Right ventricle myocardium inferior (tissue), 1 donor: ENCODE measurements around the gene ST3GAL6. TPM values are rescaled to one million over a fixed set of nuclear protein-coding genes. Genes with fewer than 3 reads are reported as not detected.

Experiments used
- ATAC-seq: fragments of 200-7000 bp; cut with Tn5 transposase; one replicate; pipeline ENCODE4 v1.9.1; 2020; ENCODE audit warnings: mild to moderate bottlenecking, moderate library complexity
- DNase-seq: peaks from one replicate; pipeline ENCODE4 v3.0.0; 2021; ENCODE audit errors: missing footprints
- intact Hi-C: fragments of 100-400 bp; cut with DNase I; formaldehyde crosslinking; loops from one replicate; pipeline ENCODE4 v1.11.0; 2022
- long read RNA-seq: library from polyadenylated mRNA; unstranded; transcript quantifications from one replicate; pipeline ENCODE4 v2.0.0, GENCODE V29; 2021
- total RNA-seq: library from RNA; stranded (reverse); fragmentation: NEBNext Ultra II Directional; extraction: Animal tissue kit (Norgen Biotek cat#: 25700); gene quantifications from one replicate; pipeline ENCODE4 v1.2.1, GENCODE V29; 2021
- donor health status: DM: no; HTN: yes; CAD: no; lungs with severe emphysema.

ST3GAL6 gene, protein sequence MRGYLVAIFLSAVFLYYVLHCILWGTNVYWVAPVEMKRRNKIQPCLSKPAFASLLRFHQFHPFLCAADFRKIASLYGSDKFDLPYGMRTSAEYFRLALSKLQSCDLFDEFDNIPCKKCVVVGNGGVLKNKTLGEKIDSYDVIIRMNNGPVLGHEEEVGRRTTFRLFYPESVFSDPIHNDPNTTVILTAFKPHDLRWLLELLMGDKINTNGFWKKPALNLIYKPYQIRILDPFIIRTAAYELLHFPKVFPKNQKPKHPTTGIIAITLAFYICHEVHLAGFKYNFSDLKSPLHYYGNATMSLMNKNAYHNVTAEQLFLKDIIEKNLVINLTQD
- 27.1 TPM for total RNA-seq
- long read RNA-seq, transcript ST3GAL6-214 (10 exons, 1,886 nt): major isoform, 10 of 28 reads
- long read RNA-seq, partial matches to known transcripts: 0 of 28 reads
- long read RNA-seq, other reads (novel, unspliced or antisense): 14 of 28 reads

DNA sequence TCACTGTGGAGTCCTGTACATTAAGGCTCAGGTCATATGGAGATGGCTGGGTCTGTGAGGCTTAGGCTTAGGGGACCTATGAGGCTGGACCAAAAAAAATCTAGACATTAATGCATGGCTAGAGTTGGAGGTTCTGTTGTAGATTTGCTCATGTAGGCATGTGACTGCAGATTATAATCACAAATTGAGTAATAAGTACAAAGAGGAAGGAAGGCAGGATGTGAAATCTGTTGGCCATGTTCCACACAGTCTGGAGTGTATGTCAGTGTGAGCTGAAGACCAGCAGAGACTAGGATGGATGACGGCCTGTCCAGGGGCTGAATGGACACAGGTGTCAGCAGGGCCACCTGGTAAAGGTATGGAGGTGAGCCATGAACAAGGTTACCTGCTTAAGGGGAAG lies at the start of gene ST3GAL6:
TSS of gene ST3GAL6 (plus strand) at position 265 of the 400 bp plus-strand sequence. CDS start 5,101 bp downstream, outside the sequence.
- intact Hi-C loops: no loop called here
- DNase-seq (no peak), ATAC-seq (no peak)

DNA sequence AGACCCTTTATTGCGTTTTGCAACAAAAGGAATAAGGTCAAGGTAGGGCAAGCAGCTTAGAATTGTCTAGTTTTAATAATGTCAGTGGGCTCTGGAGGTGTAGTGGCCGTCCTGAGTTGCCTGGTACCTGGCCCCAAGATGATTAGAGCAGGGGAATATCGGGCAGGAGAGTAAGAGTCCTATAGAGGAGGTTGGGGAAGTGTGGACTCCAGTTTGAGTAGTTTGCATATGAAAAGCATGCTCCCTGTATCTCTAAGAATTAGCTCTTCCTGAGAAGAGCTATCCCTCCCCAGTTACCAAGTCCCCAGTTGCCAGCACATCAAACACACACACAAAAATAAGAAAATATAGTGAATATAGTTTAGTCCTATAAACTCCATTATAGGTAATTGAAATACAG lies 49.2 kb upstream of the ST3GAL6 start:
- ATAC-seq: no peak
- intact Hi-C loops: no loop called here
- no peak for DNase-seq

DNA sequence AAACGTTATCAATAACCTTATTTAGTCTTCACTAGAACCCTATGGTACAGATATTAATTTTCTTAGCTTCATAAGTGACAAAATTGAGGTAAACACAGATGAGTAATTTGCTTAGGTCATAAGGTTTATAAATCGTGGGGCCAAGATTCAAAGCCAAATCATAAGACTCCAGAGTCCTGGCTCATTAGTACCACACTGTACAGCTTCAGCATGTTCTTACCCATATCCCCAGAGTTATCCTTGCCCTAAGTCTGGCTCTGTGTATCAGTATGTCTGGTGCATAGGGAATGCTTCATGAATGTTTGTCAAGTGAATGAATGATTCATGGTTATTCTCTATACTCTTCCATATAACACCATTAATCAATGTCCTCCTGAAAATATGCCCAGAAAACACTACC lies 45.6 kb upstream of the ST3GAL6 start:
- ATAC-seq: no peak
- DNase-seq: no peak
- intact Hi-C loops: no loop called here

DNA sequence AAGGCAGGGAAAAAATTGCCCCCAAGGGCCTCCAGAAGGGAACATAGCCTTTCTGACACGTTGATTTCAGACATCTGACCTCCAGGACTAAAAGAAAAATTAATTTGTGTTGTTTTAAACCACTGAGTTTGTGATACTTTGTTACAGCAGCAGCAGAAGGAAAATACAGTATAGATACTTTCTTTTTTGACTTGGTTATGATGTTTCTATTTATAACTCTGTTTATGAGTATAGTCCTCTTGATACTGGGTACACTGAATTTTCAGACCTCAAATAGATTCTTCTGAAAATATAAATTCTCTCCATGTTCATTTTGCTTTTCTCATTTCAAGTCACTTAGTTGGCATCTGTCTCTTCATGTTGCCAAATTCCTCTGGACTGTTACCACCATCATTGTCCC lies 44.4 kb upstream of the ST3GAL6 start:
- DNase-seq (no peak), ATAC-seq (no peak)
- intact Hi-C loops: no loop called here

DNA sequence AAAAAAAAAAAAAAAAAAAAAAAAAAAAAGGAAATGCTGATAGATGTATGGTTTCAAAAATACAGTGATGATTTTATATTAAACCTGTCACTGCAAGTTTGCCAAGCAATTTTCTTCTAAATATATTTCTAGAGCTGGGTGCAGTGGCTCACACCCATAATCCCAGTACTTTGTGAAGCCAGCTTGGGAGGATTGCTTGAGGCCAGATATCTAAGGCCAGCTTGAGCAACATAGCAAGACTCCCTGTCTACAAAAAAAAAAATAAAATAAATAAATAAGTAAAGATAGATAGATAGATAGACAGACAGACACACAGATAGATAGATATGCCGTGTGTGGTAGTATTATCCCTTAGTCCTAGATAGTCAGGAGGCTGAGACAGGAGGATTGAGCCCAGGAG lies 41.4 kb upstream of the ST3GAL6 start:
- no peak for ATAC-seq
- DNase-seq: no peak
- intact Hi-C loops: no loop called here

DNA sequence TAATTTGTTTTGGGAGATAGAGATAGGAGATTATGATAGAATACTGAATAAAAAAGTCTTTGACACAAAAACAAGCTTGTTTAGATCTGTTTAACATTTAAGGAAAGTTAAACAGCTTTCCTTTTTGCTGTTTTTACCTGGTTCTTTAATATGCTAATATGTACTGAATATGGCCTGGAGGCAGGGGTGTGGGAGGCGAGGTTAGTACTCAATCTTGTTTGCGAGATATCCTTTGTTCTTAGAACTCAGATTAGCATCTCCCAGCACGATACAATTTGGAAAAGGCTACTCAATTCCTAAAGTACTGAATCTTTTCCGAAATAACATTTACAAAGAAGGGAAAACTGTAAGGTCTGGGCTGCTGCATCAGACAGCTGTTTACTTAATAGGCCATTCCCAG lies 40.8 kb upstream of the ST3GAL6 start:
- intact Hi-C loops: no loop called here
- DNase-seq: no peak
- ATAC-seq: no peak

DNA sequence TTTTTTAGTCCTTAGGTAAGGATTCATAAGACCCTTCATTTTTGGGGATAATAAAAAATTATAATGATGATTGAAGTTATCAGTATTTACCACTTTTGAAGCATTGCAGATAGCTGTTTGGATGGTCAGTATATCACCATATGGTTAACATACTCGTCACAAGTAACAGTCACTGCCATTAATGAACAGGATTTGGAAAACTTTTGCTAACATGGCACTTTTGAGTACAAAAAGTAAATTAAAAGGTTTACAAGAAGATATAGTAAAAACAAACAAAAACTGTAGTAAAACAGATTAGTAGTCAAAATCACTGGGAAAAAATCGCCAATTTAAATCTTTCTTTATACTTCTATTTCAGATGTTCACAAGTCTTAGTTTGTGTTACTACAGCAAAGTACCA lies 37.8 kb upstream of the ST3GAL6 start:
- no peak for ATAC-seq
- intact Hi-C loops: no loop called here

DNA sequence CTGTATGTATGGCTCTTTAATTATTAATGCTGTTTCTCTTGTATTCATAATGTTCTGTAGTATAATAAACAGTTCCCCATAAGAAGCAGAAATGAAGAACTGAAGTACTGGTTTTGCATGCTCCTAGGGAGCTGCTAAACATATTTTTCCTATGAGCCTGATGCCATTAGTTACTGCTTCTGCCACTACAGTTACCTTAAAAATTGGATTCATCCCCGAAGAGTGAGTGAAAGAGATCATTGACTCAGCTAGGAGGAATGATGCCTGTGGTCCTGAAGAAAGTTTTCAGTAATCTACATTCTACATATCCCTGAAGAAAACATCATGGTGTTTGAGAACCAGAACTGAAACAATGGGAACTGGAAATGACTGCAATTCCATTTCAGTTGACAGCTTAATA lies 37.1 kb upstream of the ST3GAL6 start:
- intact Hi-C loops: no loop called here
- no peak for ATAC-seq
- no peak for DNase-seq

More for the DNA sequence above, 37.8 kb upstream of the ST3GAL6 start:
- DNase-seq: no peak

DNA sequence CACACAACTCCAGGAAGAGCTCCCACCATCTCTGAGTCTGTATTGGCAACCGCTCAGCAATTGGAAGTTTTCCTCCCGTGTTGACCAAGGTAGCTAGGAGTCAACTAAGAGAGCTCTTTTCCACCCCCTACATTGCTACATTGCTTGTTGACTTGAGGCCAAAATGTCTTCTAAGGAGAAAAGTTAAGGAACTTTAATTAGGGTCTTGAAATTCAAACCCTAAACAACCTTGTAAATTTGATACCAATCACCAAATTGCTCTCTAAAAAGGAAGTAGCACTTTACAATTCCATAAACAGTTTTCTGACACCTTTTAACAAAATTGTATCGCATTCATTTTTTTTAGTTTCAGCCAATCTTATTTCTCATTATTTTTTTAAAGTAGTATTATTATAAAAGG lies 35.5 kb upstream of the ST3GAL6 start:
- intact Hi-C loops: no loop called here
- ATAC-seq: no peak
- DNase-seq: no peak

DNA sequence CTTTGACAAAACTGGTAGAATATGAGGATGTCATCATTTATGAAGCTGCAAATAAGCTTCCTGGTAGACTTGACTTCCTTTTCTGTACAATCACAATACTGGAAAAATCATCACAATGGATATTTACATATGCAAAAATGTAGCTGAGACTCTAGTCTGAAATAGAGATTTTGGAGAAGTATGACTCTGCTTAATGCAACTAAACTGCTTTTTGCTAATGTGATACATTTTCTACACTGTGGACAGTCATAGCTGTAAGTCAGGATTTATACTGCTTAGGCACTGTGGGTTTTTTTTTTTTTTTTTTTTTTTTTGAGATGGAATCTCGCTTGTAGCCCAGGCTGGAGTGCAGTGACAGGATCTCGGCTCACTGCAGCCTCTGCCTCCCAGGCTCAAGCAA lies 34.5 kb upstream of the ST3GAL6 start:
- intact Hi-C loops: no loop called here
- DNase-seq: no peak
- ATAC-seq: no peak

DNA sequence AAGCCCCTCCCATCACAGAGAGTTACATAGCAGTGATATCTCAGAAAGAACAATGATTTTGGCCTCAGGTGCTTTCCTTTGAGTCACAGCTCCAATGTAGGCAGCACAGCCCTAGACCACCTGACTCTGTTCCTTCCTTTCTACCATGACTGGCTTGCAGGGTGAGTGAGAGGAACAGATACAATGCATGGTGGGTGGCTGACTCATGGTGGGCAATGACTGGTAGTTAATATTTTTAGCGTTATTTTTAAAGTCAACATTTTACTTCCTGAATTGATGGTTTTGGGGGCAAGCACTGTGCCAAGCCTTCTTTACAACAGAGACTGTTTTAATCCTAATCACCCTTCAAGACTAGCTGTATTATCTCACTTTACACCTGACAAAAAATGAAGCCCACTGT lies 32.8 kb upstream of the ST3GAL6 start:
- intact Hi-C loops: loop anchor here (5.0 kb wide), 2 partner anchors 57 to 128 kb away; no protein-coding TSS in a partner anchor
- no peak for DNase-seq
- ATAC-seq: no peak

DNA sequence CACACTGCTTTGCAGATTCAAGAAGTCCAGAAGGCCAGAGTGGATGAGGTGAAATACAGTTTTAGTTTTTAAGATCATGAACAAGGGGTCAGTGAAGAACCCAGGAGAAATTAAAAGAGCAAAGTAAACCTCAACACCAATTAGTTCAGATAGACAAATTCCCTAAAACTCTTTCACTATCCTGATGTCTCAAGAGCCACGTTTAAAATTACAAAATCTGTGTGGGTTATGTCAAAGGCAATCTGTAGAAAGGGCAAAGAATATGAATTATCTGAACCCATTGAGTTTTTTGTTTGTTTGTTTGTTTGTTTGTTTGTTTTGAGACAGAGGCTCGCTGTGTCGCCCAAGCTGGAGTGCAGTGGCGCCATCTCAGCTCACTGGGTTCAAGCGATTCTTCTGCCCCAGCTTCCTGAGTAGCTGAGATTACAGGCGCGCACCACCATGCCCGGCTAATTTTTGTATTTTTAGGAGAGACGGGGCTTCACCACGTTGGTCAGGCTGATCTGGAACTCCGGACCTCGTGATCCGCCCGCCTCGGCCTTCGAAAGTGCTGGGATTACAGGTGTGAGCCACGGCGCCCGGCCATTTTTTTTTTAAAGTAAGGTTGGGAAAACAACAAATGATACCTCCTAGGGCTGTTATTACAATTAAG lies 32.1 kb upstream of the ST3GAL6 start:
- intact Hi-C loops: loop anchor here (5.0 kb wide), 2 partner anchors 56 to 129 kb away; no protein-coding TSS in a partner anchor
- ATAC-seq: no peak
- no peak for DNase-seq

DNA sequence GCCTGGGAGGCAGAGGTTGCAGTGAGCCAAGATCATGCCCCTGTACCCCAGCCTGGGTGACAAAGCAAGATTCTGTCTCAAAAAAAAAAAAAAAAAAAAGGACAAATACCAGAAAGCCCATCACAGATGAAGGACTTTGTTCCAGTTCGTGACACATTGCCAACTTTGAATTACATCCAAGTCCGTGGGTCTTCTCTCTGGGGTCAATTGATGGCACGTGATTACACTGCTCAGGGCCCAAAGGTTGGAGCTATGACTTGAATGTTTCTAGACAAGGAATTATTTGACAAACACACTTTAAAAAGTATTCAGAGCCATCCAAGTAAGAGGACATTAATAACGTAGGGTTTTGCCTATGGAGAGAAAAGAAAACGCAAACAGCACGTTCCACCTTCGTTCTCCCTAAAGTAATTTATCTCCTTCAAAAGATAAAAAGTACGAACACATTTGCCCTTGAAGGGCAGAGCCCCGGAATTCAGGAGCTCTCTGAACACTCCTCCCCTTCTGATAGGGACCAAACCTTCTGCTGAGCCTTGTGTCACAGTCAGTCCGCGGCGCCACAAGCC lies 31.3 kb upstream of the ST3GAL6 start:
- intact Hi-C loops: loop anchor here (2.0 to 5.0 kb wide), 3 partner anchors 39 to 130 kb away; no protein-coding TSS in a partner anchor
- ATAC-seq (peak; percentile 77), DNase-seq (no peak)

DNA sequence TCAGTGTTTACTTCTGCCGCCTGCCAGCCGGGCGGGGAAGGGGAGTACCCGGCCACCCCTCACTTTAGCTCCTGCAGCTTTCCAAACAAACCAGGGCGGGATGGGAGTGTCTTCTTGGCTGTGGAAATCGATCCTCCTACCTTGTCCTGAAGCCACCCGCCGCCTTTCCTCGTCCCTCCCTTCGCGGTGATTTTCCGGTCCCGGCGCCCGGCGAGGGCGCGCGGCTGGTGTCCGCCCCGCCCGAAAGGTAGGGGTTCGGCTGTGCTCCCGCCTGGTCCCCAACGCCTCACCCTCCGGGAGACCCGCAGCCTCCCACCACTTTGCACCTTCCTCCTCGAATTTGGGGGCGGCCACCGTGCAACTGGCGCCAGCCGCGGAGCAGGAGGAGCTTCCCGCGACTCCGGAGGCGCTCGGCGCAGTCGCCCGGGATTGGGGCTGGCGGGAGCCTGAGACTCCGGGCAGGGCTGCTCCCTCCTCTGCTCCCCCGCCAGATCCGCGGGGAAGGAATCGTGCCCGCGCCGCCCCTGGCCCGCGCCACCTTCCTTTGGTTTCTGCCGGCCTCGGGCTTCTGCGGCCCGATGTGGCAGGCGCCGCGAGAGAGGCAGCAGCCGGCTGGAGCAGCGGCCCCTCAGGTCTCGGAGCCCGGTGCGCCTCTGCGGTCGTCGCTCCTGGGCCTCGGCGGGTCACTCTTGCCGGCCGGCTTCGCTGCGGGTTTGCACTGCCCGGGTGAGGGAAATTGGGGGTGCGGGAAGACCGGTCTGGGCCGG lies 30.7 kb upstream of the ST3GAL6 start:
- ATAC-seq (peak; percentile 84), DNase-seq (peak; percentile 86)
- intact Hi-C loops: loop anchor here (2.0 to 5.0 kb wide), 3 partner anchors 38 to 130 kb away; no protein-coding TSS in a partner anchor

DNA sequence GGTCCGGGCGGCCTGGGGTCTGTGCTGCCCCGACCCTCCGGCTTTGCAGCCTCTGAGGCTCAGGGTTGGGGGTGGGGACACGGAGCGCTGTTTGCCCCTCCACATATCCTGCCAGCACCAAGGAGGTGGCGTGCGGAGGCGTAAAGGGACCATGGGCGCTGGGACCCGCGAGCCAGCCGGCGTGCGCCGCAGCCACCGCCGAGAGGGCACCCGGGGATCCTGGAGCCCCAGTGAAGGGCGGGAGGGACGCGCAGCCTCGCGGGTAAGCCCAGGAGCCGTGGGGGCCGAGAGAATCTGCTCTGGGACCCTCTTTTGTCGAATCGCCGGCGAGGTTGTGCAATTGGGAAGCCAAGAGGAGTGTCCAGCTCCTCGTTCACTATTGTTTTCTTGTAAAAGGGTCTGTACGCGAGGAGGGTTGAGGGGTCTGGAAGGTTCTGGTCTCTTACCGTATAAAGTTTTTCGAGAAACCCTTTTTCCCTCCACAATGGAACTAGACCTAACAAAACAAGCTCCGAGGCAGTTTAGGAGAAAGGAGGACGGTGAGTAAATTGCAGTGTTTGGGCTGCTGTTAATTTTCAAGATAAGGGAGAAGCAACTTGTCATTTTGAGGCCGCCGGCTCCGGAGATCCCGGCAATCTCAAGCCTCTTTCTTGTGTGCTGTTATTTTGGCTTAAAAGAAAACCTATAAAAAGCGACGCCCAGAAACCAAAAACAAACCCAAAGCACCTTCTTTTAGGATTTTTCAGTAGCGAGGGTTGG lies 29.9 kb upstream of the ST3GAL6 start:
- ATAC-seq (peak; percentile 68), DNase-seq (peak; percentile 80)
- intact Hi-C loops: loop anchor here (2.0 to 5.0 kb wide), 3 partner anchors 38 to 131 kb away; no protein-coding TSS in a partner anchor

DNA sequence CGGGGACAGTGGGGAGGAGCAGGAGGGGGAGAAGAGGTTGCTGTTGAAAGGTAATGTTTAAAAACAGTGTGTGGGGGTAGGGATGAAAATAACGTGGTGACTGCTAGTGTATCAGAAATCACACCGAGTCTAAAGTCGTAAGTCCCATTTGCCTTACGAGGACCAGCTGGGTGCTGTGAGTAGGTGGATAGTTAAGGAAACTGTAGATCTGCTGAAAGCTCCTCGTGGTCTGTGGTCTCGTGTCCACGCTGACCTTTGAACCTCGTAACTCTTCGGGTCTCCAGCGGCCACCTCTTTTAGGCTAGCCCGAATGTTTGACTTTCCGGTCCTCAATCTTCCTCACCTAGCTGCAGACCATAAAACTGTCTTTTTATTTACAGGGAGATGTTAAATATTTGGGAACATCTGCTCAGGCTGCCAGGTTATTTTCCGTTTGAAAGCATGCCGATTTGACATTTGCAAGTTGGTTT lies 29.3 kb upstream of the ST3GAL6 start:
- intact Hi-C loops: loop anchor here (2.0 to 5.0 kb wide), 4 partner anchors 27 to 132 kb away; no protein-coding TSS in a partner anchor
- ATAC-seq (no peak), DNase-seq (no peak)

DNA sequence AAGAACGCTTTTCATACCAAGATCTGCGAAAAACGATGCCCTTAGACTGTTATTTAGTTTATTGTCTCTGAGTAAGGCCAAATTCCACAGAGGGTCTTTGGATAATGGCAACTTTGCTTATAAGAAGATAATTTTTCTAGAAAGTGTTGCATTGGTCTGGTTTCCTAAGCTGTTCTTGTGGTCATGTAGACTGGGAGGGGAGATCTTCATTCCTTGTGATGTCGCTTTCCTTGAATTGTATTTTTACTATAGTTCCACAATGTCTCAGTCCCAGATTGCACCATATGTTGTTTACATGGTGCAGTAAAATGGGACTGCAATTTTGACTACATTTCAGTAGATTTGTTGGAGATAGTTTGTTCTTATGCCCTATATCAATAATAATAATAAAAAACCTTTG lies 28.8 kb upstream of the ST3GAL6 start:
- DNase-seq: no peak
- intact Hi-C loops: loop anchor here (2.0 to 5.0 kb wide), 3 partner anchors 28 to 132 kb away; no protein-coding TSS in a partner anchor

DNA sequence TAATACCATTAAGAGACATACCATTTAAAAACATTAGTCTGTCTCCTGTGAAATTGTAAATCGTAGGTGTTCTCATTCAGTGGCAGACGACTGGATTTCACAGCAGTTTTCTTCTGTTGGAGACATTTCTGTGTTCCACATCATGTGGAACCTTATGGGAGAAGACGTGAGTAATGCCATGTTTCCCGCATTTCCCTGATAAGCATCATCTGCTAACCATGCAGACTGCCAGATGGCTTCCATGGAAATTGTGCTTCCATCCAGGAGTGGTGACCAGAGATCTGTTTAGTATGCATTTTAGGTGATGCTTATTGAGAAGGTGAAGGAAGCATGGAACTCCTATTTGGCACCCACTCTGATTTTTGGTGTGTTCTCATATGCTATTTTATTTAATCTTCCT lies 28.4 kb upstream of the ST3GAL6 start:
- no peak for DNase-seq
- intact Hi-C loops: loop anchor here (2.0 to 5.0 kb wide), 3 partner anchors 28 to 132 kb away; no protein-coding TSS in a partner anchor
- no peak for ATAC-seq

More for the DNA sequence above, 28.8 kb upstream of the ST3GAL6 start:
- no peak for ATAC-seq
